Right ventricle myocardium inferior (tissue), 1 donor: ENCODE data around the gene DGKA. TPM values are rescaled to one million over a fixed set of nuclear protein-coding genes. Genes with fewer than 3 reads are reported as not detected.
"Not testable (repeated sequence)": the region's sequence is repeated elsewhere in the genome, so short reads cannot be mapped to it uniquely, and the experiment has no call there.

Experiments
- ATAC-seq: fragments of 200-7000 bp; cut with Tn5 transposase; one replicate; pipeline ENCODE4 v1.9.1; 2020; ENCODE audit warnings: mild to moderate bottlenecking, moderate library complexity
- DNase-seq: peaks from one replicate; pipeline ENCODE4 v3.0.0; 2021; ENCODE audit errors: missing footprints
- intact Hi-C: fragments of 100-400 bp; cut with DNase I; formaldehyde crosslinking; loops from one replicate; pipeline ENCODE4 v1.11.0; 2022
- long read RNA-seq: library from polyadenylated mRNA; unstranded; transcript quantifications from one replicate; pipeline ENCODE4 v2.0.0, GENCODE V29; 2021
- total RNA-seq: library from RNA; stranded (reverse); fragmentation: NEBNext Ultra II Directional; extraction: Animal tissue kit (Norgen Biotek cat#: 25700); gene quantifications from one replicate; pipeline ENCODE4 v1.2.1, GENCODE V29; 2021
- donor health status: DM: no; HTN: yes; CAD: no; lungs with severe emphysema.

The DGKA gene
- 8.1 TPM for total RNA-seq
- long read RNA-seq, partial matches to known transcripts: 0 of 5 reads
- long read RNA-seq, other reads (novel, unspliced or antisense): 5 of 5 reads

- DNase-seq (no peak), ATAC-seq (no peak)
- intact Hi-C loops: no loop called here
These were observed at the start of gene DGKA for GRCh38 chr12:55930771-55931316. TSS of gene DGKA (plus strand) at chr12:55931162. CDS start at chr12:55936504, 5,342 bp downstream.

DNA sequence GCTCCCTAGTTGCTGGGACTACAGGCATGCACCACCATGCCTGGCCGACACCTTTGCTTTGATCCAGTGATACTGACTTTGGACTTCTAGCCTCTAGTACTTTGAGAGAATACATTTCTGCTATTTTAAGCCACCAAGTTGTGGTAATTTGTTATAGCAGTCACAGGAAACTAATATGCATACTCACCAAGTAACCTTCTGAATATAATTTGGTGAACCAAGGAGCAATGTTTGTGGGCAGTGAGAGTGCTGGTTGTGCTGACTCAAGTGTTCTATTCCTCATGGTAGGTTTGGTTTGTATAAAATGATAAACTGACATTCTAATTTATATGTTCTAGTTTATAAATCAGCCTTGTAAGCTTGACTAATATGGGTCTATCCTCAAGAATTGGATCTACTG lies 45.8 kb upstream of the DGKA start:
- intact Hi-C loops: no loop called here
- ATAC-seq: no peak

GRCh38 chr12:55891310-55891709 lies 39.7 kb upstream of the DGKA start:
- intact Hi-C loops: no loop called here
- no peak for DNase-seq
- ATAC-seq: no peak

More for the DNA sequence above, 45.8 kb upstream of the DGKA start:
- no peak for DNase-seq

DNA sequence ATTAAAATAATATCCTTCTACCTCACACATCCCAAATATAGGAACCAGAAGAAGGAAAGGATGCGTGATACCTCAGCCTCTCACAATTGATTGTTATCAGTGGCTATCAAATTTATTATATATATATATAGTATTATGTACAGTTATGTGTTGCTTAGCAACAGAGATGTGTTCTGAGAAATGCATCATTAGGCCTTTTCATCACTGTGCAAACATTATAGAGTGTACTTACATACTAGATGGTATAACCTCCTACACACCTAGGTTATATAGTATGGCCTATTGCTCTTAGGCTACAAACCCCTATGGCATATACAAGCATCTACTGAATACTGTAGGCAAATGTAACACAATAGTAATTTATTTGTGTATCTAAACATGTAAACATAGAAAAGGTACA lies 37.2 kb upstream of the DGKA start:
- intact Hi-C loops: no loop called here
- ATAC-seq (no peak), DNase-seq (no peak)

GRCh38 chr12:55899082-55899481 lies 31.9 kb upstream of the DGKA start:
- intact Hi-C loops: no loop called here
- no peak for ATAC-seq

GRCh38 chr12:55901881-55902490 lies 29.0 kb upstream of the DGKA start:
- ATAC-seq (no peak), DNase-seq (no peak)
- intact Hi-C loops: no loop called here

More at GRCh38 chr12:55899082-55899481, 31.9 kb upstream of the DGKA start:
- no peak for DNase-seq

DNA sequence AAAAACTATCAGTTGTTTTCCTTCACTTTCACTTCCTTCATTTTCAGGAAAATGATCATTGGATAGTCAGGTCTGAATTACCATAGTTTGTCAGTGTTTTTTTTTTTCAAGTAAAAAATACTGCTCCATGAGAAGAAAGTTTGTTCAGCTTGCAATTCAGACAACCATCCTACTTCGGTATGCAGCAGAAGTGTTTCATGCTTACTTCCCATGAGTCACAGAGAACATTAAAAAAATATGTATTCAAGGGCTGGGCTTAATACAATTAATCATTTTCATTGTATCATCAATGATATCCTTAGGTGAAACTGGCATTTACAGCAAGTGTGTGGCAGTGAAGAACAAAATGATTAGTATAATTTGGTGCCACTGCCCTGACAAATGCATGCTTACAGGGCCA lies 24.9 kb upstream of the DGKA start:
- DNase-seq (no peak), ATAC-seq (no peak)
- intact Hi-C loops: no loop called here

DNA sequence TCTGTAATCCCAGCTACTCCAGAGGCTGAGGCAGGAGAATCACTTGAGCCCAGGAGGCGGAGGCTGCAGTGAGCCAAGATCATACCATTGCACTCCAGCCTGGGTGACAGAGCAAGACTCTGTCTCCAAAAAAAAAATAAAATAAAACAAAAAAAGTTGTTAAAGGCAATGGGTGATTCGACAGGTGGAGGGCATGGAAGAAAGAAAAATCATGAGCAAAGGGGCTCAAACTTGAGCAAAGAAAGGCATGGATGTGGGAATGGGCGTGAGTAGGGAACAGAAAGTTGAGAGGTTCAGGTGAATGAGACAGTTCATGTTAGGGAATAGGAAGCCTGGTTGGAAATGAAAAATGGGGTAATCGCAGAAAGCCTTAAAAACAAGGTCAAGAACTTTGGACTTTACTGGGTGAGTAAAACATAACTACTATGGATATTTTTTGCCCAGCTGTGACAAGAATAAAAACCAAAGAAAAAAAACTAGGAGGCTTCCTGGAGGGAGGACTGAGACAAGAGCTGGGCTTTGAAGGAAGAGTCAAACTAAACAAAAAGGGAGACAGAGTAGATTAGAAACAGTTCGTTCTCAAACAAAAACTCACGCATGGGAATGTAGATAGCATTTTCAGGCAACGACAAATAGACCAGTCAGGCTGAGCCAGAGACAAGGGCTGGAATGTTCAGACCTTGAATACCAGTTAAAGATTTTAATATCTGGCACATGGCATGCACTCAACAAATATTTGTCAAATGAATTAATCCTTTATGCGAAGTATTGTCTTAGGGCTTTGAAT lies 22.0 kb upstream of the DGKA start:
- peak; percentile 28 for ATAC-seq
- no peak for DNase-seq
- intact Hi-C loops: no loop called here

DNA sequence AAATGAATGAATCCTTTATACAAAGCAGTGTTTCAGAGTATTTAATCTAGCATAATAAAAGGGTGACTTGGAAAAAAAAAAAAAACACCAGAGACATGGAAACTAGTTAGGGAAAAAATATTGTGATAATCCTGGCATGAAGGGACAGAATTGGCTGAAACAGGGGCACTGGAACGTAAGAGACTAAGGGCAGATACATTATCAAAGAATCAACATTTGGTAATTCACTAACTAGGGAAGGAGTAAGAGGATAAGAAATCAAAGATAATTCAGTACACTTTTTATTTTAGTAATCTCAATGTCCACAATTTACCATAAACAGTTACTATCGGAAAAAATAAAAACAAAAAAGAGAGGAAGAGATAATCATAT lies 21.5 kb upstream of the DGKA start:
- no peak for ATAC-seq
- intact Hi-C loops: no loop called here
- DNase-seq: no peak

DNA sequence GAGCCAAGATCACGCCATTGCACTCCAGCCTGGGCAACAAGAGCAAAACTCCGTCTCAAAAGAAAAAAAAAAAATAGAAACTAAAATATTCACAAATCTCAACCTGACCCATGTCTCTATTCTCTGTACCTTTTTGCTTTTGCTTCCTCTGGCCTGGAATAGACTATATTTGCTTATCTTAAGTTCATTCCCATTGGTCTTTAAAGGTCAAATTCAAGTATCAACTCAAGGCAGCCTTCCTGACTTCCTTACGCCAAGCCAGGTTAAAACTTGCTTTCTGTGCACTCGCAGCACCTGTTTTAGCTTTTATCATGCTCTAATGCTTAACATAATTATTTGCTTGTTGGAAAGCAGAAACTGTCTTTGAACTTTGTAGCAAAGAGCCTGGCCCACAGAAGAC lies 18.1 kb upstream of the DGKA start:
- ATAC-seq: no peak
- no peak for DNase-seq
- intact Hi-C loops: no loop called here

DNA sequence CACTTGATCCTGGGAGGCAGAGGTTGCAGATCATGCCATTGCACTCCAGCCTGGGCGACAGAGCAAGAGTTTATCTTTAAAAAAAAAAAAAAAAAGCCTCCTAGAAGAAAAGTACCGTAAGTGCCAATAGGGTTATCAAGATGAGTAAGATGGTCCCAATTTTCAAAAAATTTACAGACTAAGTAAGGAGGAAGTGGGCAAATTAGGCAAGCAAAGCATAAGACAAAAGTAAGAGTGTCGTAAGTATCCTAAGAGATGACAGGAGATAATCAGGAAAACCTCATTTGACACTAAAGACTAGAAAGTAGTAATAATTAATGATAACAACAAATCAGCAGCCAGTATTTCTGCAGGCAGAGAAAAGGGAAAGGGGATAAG lies 15.5 kb upstream of the DGKA start:
- DNase-seq (no peak), ATAC-seq (no peak)
- intact Hi-C loops: no loop called here

- DNase-seq, intact Hi-C loops, ATAC-seq: not testable (repeated sequence)
These were observed 11.9 kb upstream of the DGKA start for GRCh38 chr12:55919032-55919431.

- ATAC-seq: no peak
- intact Hi-C loops: no loop called here
- no peak for DNase-seq
These were observed 8.8 kb upstream of the DGKA start for GRCh38 chr12:55922126-55922525.

DNA sequence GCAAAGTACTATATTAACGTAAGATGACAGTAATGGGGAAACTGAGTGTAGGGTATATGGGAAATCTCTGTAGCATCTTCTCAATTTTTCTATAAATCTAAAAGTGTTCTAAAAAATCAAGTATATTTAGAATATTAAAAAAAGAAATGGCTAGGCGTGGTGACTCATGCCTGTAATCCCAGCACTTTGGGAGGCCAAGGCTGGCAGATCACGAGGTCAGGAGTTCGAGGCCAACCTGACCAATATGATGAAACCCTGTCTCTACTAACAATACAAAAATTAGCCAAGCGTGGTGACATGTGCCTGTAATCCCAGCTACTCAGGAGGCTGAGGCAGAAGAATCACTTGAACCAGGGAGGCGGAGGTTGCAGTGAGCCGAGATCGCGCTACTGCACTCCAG lies 7.3 kb upstream of the DGKA start:
- DNase-seq, intact Hi-C loops, ATAC-seq: not testable (repeated sequence)

DNA sequence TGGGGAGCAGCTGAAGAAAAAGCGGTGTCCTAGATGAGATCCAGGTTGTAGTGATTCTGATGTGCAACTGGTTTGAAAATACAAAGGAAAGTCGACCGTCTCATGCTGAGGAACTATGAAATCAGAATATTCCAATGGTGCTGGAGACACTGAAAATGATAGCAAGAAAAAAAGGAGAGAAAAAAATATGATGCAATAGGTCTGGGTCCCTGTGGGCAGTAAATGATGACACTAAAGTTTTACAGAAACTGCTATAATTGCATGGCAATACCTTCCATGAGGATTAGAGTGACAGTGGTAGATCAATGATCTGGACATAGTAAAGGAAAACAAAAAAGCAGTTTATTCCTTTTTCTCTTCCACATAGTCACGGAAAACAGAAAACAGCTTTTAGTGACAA lies 5.6 kb upstream of the DGKA start:
- intact Hi-C loops: no loop called here
- DNase-seq (no peak), ATAC-seq (no peak)

DNA sequence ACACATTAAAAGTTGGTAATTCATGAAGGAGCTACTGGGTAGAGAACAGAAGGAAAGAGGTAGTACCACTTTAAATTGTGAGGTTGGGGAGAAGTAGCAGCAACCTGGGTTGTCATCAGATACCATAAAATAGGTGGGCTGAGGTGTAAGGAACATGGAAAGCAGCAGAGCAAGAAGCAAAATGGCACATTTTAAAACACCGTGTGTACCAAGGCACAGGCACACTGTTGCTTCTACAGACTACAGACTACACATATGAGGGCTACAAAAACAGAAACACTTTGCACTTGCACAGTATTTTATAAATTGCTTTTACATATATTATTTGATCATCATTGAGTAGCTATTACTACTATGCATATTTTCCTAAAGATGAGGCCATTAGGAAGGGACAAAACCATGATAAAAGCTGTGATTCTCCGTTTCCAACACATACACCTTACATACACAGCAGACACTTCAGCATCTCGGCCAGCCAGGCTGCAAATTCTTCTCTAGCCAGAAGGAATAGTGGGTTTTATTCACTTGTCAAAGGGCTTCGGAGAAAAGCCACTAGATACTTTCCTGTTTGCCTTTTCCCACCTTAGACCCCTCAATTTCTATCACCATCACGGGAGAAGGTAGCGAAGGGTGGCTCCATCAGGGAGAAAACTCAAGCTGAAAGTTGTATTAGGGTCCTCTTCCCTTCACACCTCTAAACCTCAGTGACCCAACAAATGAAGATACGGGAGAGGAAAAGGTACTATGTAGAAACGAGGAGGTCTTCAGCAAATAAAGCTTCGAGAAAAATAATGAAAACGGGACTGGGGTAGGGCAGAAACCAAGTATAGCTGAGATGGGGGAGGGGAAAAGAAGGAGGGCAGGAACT lies 4.9 kb upstream of the DGKA start:
- DNase-seq (no peak), ATAC-seq (no peak)
- intact Hi-C loops: loop anchor here (2.0 kb wide), 3 partner anchors 47 to 97 kb away; partner anchors contain the start of gene DNAJC14

DNA sequence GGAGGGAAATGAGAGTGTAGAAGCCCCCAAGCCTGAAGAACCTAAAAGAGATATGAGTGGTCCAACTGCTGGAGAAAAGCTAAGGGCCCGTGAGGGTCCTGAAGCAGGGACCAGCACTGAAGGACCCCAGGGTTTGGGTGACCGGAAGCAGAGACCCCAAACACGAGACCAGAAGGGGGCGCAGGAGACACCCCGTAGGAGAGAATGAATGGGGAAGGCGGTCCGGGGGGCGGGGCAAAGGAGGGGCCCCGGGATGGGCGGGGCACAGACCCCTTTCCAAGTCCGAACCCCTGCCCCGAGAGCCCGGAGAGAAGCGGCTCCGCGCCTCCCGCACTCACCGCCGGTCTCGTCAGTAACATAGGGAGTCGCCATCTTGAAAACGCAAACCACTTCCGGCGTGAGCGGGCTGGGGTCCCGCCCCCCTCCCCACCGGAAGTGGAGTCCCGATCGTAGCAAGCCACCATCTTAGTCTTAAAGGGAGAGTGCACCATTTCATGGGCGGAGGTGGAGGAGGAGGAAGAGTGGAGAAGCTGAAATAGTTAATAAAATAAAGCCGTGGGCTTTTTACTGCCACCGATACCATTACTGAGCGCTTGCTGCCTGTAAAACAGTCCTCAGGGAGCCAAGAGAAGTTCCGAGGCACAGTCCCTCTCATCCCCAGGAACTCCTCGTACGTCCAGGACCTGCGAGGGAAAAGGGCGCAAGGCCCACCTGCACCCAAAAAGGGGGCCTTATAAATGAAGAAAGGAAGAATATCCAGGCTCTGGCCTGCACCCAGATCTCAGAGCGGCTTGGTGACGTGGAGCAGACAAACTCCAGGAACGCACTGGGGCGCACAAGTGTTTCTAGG lies 4.0 kb upstream of the DGKA start:
- intact Hi-C loops: loop anchor here (2.0 kb wide), 3 partner anchors 46 to 98 kb away; partner anchors contain the start of gene DNAJC14
- peak; percentile 92 for DNase-seq
- peak; percentile 88 for ATAC-seq
